Trophoblast cell (in vitro differentiated cells and primary cell): Measurements from ENCODE around the gene PLXDC2.

Experiments used
- DNase-seq, 2 donors: peaks; one replicate each; pipeline ENCODE4 v3.0.0-alpha.2; 2016
- H2AFZ ChIP-seq: 2 replicates; pipeline ENCODE4 v1.6.1; 2013; ENCODE audit warnings: low read length, moderate library complexity, mild to moderate bottlenecking; ENCODE audit not compliant: insufficient read depth, poor library complexity
- H2AK5ac ChIP-seq: 2 replicates; pipeline ENCODE4 v1.6.1; 2013; ENCODE audit warnings: mild to moderate bottlenecking, low read length
- H2BK120ac ChIP-seq: 2 replicates; pipeline ENCODE4 v1.6.1; 2013; ENCODE audit warnings: low read length, mild to moderate bottlenecking, moderate library complexity; ENCODE audit not compliant: insufficient read depth, poor library complexity
- H2BK12ac ChIP-seq: 2 replicates; pipeline ENCODE4 v1.6.1; 2013; ENCODE audit warnings: mild to moderate bottlenecking, low read length, moderate library complexity
- H2BK5ac ChIP-seq: 2 replicates; pipeline ENCODE4 v1.6.1; 2013; ENCODE audit warnings: low read length, low read depth, moderate library complexity, mild to moderate bottlenecking; ENCODE audit not compliant: poor library complexity
- H3K14ac ChIP-seq: 2 replicates; pipeline ENCODE4 v1.6.1; 2013; ENCODE audit warnings: mild to moderate bottlenecking, low read length
- H3K18ac ChIP-seq: 2 replicates; pipeline ENCODE4 v1.6.1; 2013; ENCODE audit warnings: mild to moderate bottlenecking, low read length
- H3K23ac ChIP-seq: 2 replicates; pipeline ENCODE4 v1.6.1; 2013; ENCODE audit warnings: low read length
- H3K27ac ChIP-seq: 2 replicates; pipeline ENCODE4 v1.5.1; 2013; ENCODE audit warnings: low read depth, mild to moderate bottlenecking, inconsistent platforms, low read length, moderate library complexity
- H3K27me3 ChIP-seq: 2 replicates; pipeline ENCODE4 v1.6.1; 2013; ENCODE audit warnings: inconsistent platforms, mild to moderate bottlenecking, low read length, moderate library complexity; ENCODE audit not compliant: insufficient read depth
- H3K36me3 ChIP-seq, 2 experiments: 1 replicate in 1 of 2; 2 replicates in 1 of 2; pipeline ENCODE4 v1.6.1; 2013; ENCODE audit warnings: low read length in 2 of 2, mild to moderate bottlenecking in 2 of 2, moderate library complexity in 1 of 2; ENCODE audit not compliant: insufficient read depth in 2 of 2, control insufficient read depth in 1 of 2
- H3K4ac ChIP-seq: 2 replicates; pipeline ENCODE4 v1.6.1; 2013; ENCODE audit warnings: low read depth, mild to moderate bottlenecking, low read length, moderate library complexity
- H3K4me1 ChIP-seq, 2 experiments: 1 replicate in 1 of 2; 2 replicates in 1 of 2; pipeline ENCODE4 v1.6.1; 2013; ENCODE audit warnings: low read length in 2 of 2, mild to moderate bottlenecking in 2 of 2, moderate library complexity in 1 of 2; ENCODE audit not compliant: insufficient read depth in 2 of 2, control insufficient read depth in 1 of 2
- H3K4me2 ChIP-seq: 2 replicates; pipeline ENCODE4 v1.6.1; 2013; ENCODE audit warnings: inconsistent platforms, mild to moderate bottlenecking, low read length, moderate library complexity
- H3K4me3 ChIP-seq: 2 replicates; pipeline ENCODE4 v1.5.1; 2013; ENCODE audit warnings: mild to moderate bottlenecking, low read depth, low read length, inconsistent platforms
- H3K79me1 ChIP-seq: one replicate; pipeline ENCODE4 v1.6.1; 2013; ENCODE audit warnings: low read length
- H3K79me2 ChIP-seq: 2 replicates; pipeline ENCODE4 v1.6.1; 2013; ENCODE audit warnings: low read length, mild to moderate bottlenecking; ENCODE audit not compliant: control insufficient read depth, insufficient read depth, poor library complexity
- H3K9ac ChIP-seq: 2 replicates; pipeline ENCODE4 v1.6.1; 2013; ENCODE audit warnings: mild to moderate bottlenecking, low read length
- H3K9me3 ChIP-seq: 2 replicates; pipeline ENCODE4 v1.6.1; 2013; ENCODE audit warnings: low read depth, mild to moderate bottlenecking, control low read depth, inconsistent platforms, low read length; ENCODE audit not compliant: insufficient read depth
- H4K12ac ChIP-seq: 2 replicates; pipeline ENCODE4 v1.6.1; 2013; ENCODE audit warnings: low read depth, mild to moderate bottlenecking, low read length, moderate library complexity
- H4K8ac ChIP-seq: 2 replicates; pipeline ENCODE4 v1.6.1; 2013; ENCODE audit warnings: low read depth, mild to moderate bottlenecking, low read length, moderate library complexity
- H4K91ac ChIP-seq: one replicate; pipeline ENCODE4 v1.6.1; 2013; ENCODE audit warnings: low read depth, mild to moderate bottlenecking, low read length, moderate library complexity
- WGBS: extraction: QIAGEN DNeasy Blood & Tissue Kit; methylation state at CpG from one replicate; pipeline ENCODE4 v1.1.7; 2013; ENCODE audit warnings: missing lambda C conversion rate; ENCODE audit not compliant: insufficient read length, insufficient coverage; ENCODE audit errors: extremely low coverage; 5-methylcytosine and 5-hydroxymethylcytosine counted together

PLXDC2 gene

DNA sequence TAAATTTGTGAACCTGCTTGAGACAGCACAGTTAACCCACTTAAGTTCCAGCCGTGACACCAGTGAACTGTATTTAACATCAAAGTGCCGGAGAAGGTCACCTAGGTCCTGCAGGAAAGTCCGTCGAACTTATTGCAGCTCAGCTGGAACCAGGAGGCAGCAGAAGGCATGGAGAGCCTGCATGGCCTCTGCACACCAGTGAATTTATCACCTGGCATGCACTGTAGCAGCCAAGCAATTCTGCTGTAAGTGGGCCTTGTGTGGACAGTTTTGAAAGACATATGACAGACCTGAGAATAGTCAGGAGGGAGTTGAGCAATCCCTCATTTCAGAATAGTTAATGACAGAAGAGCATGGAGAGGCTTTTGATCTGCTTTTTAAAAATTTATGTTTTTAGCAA is 108.8 kb downstream of the PLXDC2 start:
- H2BK12ac ChIP-seq, result no peak overlapping the region
- H3K27ac ChIP-seq, result no peak overlapping the region
- DNase-seq, result no peak
- H3K27me3 ChIP-seq, result no peaks in the 10 kb centered on the region
- no peaks in the 10 kb centered on the region for H3K79me1 ChIP-seq
- no peaks in the 10 kb centered on the region for H3K36me3 ChIP-seq
- no peak overlapping the region for H2AK5ac ChIP-seq
- no peak overlapping the region for H3K14ac ChIP-seq
- no peak overlapping the region for H2BK120ac ChIP-seq
- no peak overlapping the region for H4K8ac ChIP-seq
- H3K18ac ChIP-seq, result no peak overlapping the region
- H3K79me2 ChIP-seq, result no peaks in the 10 kb centered on the region
- H4K91ac ChIP-seq, result no peak overlapping the region
- no peak overlapping the region for H4K12ac ChIP-seq
- H3K9ac ChIP-seq, result no peak overlapping the region
- no peak overlapping the region for H2AFZ ChIP-seq
- no CpG with 5 or more reads among the region's 4 CpGs for WGBS
- H3K4me2 ChIP-seq, result no peak overlapping the region
- H3K4me1 ChIP-seq, result peaks cover 3 to 11% of the 10 kb centered on the region in 2 experiments
- H3K23ac ChIP-seq, result no peak overlapping the region
- H2BK5ac ChIP-seq, result no peak overlapping the region
- H3K4me3 ChIP-seq, result no peak overlapping the region
- H3K4ac ChIP-seq, result no peak overlapping the region
- no peaks in the 10 kb centered on the region for H3K9me3 ChIP-seq

DNA sequence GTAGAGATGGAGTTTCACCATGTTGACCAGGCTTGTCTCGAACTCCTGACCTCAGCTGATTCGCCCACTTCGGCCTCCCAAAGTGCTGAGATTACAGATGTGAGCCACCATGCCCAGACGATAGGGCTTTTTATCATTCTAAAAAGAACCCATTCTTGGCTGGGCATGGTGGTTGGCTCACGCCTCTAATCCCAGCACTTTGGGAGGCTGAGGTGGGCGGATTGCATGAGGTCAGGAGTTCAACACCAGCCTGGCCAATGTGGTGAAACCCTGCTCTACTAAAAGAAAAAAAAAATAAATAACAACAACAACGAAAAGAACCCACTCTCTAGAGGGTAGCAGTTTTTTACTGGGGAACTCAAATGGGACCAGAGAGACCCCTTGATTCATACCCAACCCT is 112.7 kb downstream of the PLXDC2 start:
- H4K12ac ChIP-seq, result no peak overlapping the region
- H3K79me2 ChIP-seq, result no peaks in the 10 kb centered on the region
- H3K4me1 ChIP-seq, result peaks cover 0 to 3% of the 10 kb centered on the region in 2 experiments
- no peak overlapping the region for H3K4me2 ChIP-seq
- H3K23ac ChIP-seq, result no peak overlapping the region
- H3K9ac ChIP-seq, result no peak overlapping the region
- H2AFZ ChIP-seq, result no peak overlapping the region
- no peaks in the 10 kb centered on the region for H3K9me3 ChIP-seq
- no peaks in the 10 kb centered on the region for H3K79me1 ChIP-seq
- H3K4me3 ChIP-seq, result no peak overlapping the region
- no peak overlapping the region for H3K27ac ChIP-seq
- H3K18ac ChIP-seq, result no peak overlapping the region
- no peak for DNase-seq
- no peak overlapping the region for H4K91ac ChIP-seq
- H2BK120ac ChIP-seq, result no peak overlapping the region
- no peaks in the 10 kb centered on the region for H3K27me3 ChIP-seq
- no peak overlapping the region for H3K14ac ChIP-seq
- no CpG with 5 or more reads among the region's 7 CpGs for WGBS
- H3K4ac ChIP-seq, result no peak overlapping the region
- H2BK12ac ChIP-seq, result no peak overlapping the region
- H3K36me3 ChIP-seq, result no peaks in the 10 kb centered on the region
- H4K8ac ChIP-seq, result no peak overlapping the region
- H2AK5ac ChIP-seq, result no peak overlapping the region
- H2BK5ac ChIP-seq, result no peak overlapping the region

DNA sequence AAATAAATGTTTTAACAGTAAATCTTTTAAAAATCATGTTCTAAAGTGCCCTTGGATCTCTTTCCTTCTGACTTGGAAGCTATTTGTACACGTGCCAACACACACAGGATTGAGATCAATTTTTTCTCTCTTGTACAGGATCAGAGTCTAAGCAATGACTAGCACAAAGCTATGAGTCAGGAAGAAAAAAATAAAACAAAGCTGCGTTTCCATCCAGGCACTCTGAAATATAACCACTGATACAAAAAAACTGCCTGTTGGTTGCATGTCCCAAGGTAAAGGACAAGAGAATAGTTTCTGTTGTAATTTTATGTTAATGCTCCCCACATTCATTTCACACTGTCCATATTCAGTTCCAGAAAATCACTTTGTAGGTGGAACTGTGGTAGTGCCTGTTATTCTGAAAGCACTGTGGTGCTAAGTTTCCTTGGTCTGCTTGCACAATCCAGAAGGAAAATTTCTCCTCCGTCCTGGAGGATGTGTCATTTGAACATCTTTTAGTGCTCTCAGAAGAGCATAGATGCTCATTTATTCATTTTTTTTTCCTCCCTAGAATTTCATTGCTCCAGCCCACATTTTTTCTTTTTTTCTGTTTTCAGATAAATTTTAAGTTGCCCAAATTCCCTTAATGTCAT is 113.4 kb downstream of the PLXDC2 start:
- Histone ChIP-seq H3K79me2 (no peaks in the 10 kb centered on the region), H3K9me3 (no peaks in the 10 kb centered on the region), H2BK120ac (no peak overlapping the region), H2AK5ac (no peak overlapping the region), H2AFZ (no peak overlapping the region), H2BK12ac (no peak overlapping the region), H3K4me1 (peaks cover 0 to 3% of the 10 kb centered on the region in 2 experiments), H3K79me1 (no peaks in the 10 kb centered on the region), H4K12ac (no peak overlapping the region), H2BK5ac (no peak overlapping the region), H3K4ac (no peak overlapping the region), H3K27me3 (no peaks in the 10 kb centered on the region), H3K18ac (no peak overlapping the region), H3K27ac (no peak overlapping the region), H3K36me3 (no peaks in the 10 kb centered on the region), H3K9ac (no peak overlapping the region), H3K14ac (no peak overlapping the region), H3K23ac (no peak overlapping the region), H4K91ac (no peak overlapping the region), H3K4me2 (no peak overlapping the region), H3K4me3 (no peak overlapping the region), H4K8ac (no peak overlapping the region)
- no peak for DNase-seq
- no CpG with 5 or more reads among the region's 3 CpGs for WGBS

DNA sequence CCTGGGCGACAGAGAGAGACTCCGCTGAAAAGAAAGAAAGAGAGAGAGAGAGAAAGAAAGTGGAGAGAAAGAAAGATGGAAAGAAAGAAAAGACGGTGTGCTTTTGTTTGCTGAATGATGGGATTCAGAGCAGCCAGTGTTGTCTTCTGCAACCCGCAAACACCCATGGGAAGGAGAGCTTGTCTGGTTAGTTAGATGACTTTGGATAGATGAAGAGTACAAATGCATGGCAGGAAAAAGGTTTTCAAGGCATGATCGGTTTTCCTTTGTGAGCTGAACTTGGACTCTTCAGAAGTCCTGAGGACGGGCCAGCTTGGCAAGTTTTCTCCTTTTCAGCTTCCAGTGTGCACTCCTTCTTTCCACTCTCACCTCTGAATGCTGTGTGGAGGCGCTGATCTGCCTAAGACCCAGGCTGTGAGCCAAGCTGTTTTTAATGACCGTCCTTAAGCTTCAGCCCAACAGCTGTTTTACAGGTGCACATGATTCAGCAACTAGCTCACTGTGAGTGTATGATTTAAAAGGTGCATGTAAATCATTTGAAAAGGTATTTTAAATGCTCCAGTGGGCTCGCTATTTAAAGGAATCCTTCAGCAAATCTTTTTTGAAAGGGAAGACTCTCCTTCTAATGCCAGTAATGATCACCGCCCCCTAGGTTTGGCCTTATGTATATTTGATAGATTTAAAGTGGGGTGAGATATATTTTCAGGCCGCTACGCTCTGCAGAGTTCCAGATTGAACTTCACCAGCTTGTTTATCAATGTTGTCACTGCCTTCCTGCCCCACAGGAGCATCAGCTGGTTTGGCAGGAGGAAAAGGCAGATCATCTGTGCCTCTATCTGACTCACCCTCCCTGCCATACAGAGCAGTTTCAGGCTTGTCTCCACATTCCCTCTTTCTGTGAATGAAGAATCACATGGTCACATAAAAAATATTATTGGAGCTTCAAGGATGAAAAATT is 115.0 kb downstream of the PLXDC2 start:
- no peak overlapping the region for H2AK5ac ChIP-seq
- H4K8ac ChIP-seq, result no peak overlapping the region
- no peak overlapping the region for H4K91ac ChIP-seq
- no peak overlapping the region for H2BK120ac ChIP-seq
- no peak overlapping the region for H4K12ac ChIP-seq
- H3K9me3 ChIP-seq, result no peaks in the 10 kb centered on the region
- no peak overlapping the region for H2AFZ ChIP-seq
- H3K14ac ChIP-seq, result no peak overlapping the region
- no peak overlapping the region for H2BK5ac ChIP-seq
- no peak overlapping the region for H3K27ac ChIP-seq
- no peak overlapping the region for H3K4ac ChIP-seq
- H3K23ac ChIP-seq, result no peak overlapping the region
- H3K4me3 ChIP-seq, result no peak overlapping the region
- 100% methylated on average over 1 of the region's 12 CpGs for WGBS
- no peak overlapping the region for H2BK12ac ChIP-seq
- H3K4me2 ChIP-seq, result no peak overlapping the region
- H3K27me3 ChIP-seq, result no peaks in the 10 kb centered on the region
- no peaks in the 10 kb centered on the region for H3K4me1 ChIP-seq
- H3K79me2 ChIP-seq, result no peaks in the 10 kb centered on the region
- H3K36me3 ChIP-seq, result no peaks in the 10 kb centered on the region
- no peak for DNase-seq
- H3K18ac ChIP-seq, result no peak overlapping the region
- H3K9ac ChIP-seq, result no peak overlapping the region
- no peaks in the 10 kb centered on the region for H3K79me1 ChIP-seq
